Right ventricle myocardium superior (tissue), 1 donor: Measurements from ENCODE around the gene SAP25. TPM values are rescaled to one million over a fixed set of nuclear protein-coding genes. Genes with fewer than 3 reads are reported as not detected.

Experiments used
- total RNA-seq: library from RNA; stranded (reverse); fragmentation: NEBNext Ultra II Directional; extraction: Animal tissue kit (Norgen Biotek cat#: 25700); gene quantifications from one replicate; pipeline ENCODE4 v1.2.1, GENCODE V29; 2021
- donor health status: DM: no; HTN: yes; CAD: no; lungs with severe emphysema.

SAP25 gene
- total RNA-seq, 1 donor from 2014 or later = 0.54 TPM

Other genes starting within 250 kb of the SAP25 start
- gene PILRB, start 215.8 kb downstream of the SAP25 start, total RNA-seq = 8.8 TPM
- 3.6 TPM for gene PILRA, start 200.4 kb downstream of the SAP25 start, total RNA-seq
- 5.4 TPM for gene ZCWPW1, start 145.2 kb downstream of the SAP25 start, total RNA-seq
- gene MEPCE, start 144.1 kb downstream of the SAP25 start, total RNA-seq = 22.2 TPM
- 10.9 TPM for gene PPP1R35, start 137.4 kb downstream of the SAP25 start, total RNA-seq
- 0.81 TPM for gene SPACDR, start 109.6 kb downstream of the SAP25 start, total RNA-seq
- gene TSC22D4, start 94.7 kb downstream of the SAP25 start, total RNA-seq = 47.4 TPM
- gene NYAP1, start 90.0 kb downstream of the SAP25 start, total RNA-seq = 0.16 TPM
- 19.8 TPM for gene AGFG2, start 34.7 kb downstream of the SAP25 start, total RNA-seq
- gene LRCH4, start 12.2 kb upstream of the SAP25 start, total RNA-seq = 22.8 TPM
- gene FBXO24, start 12.4 kb upstream of the SAP25 start, total RNA-seq = 0.35 TPM
- 42.2 TPM for gene PCOLCE, start 28.5 kb upstream of the SAP25 start, total RNA-seq
- 9.3 TPM for gene MOSPD3, start 38.6 kb upstream of the SAP25 start, total RNA-seq
- 0.13 TPM for gene TFR2, start 67.7 kb upstream of the SAP25 start, total RNA-seq
- gene ACTL6B, start 82.5 kb upstream of the SAP25 start, total RNA-seq = not detected
- 101 TPM for gene GNB2, start 99.8 kb upstream of the SAP25 start, total RNA-seq
- 23.5 TPM for gene GIGYF1, start 120.3 kb upstream of the SAP25 start, total RNA-seq
- gene POP7, start 132.2 kb upstream of the SAP25 start, total RNA-seq = 27.1 TPM
- gene EPO, start 146.6 kb upstream of the SAP25 start, total RNA-seq = not detected
- not detected for gene ZAN, start 159.7 kb upstream of the SAP25 start, total RNA-seq